ENCODE data around the gene PGAP3.

DNA sequence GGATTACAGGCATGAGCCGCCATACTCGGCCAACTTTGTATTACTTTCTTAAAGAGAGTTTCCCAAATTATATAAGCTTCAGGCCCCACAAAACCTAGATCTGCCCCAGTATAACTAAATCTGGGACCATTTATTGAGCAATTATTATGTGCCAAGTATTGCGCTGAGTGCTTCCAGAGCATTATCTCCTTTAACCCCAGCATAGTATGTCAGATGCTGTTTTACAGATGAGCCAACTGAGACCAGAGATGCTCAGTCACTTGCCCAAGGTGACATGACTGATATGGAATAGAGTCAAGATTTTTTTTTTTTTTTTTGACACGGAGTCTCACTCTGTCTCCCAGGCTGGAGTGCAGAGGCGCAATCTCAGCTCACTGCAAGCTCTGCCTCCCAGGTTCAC is 10.1 kb upstream of the PGAP3 start:
- TF ChIP-seq, protein P1, sequence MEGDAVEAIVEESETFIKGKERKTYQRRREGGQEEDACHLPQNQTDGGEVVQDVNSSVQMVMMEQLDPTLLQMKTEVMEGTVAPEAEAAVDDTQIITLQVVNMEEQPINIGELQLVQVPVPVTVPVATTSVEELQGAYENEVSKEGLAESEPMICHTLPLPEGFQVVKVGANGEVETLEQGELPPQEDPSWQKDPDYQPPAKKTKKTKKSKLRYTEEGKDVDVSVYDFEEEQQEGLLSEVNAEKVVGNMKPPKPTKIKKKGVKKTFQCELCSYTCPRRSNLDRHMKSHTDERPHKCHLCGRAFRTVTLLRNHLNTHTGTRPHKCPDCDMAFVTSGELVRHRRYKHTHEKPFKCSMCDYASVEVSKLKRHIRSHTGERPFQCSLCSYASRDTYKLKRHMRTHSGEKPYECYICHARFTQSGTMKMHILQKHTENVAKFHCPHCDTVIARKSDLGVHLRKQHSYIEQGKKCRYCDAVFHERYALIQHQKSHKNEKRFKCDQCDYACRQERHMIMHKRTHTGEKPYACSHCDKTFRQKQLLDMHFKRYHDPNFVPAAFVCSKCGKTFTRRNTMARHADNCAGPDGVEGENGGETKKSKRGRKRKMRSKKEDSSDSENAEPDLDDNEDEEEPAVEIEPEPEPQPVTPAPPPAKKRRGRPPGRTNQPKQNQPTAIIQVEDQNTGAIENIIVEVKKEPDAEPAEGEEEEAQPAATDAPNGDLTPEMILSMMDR (IDR thresholded peaks at IDR 0.05; ENCODE audit: insufficient read depth, low read depth, low read length): no peak
- no peak for TF ChIP-seq EZH2 (IDR thresholded peaks at IDR 0.05; ENCODE audit: insufficient read depth, low read length)
